ENCODE data around the gene GFI1.

GRCh38 chr1:92480200-92480812, 6.4 kb downstream of the GFI1 start:
- no peak for TF ChIP-seq POLR2A (IDR thresholded peaks at IDR 0.05; ENCODE audit: low read length)
- TF ChIP-seq GATA1 (IDR thresholded peaks at IDR 0.05; ENCODE audit: low read depth, low read length), result no peak

Data from erythroblast (primary cell).